GM18508 (cell line): Measurements from ENCODE around the gene OR1N1.
"Not testable (repeated sequence)": the region's sequence is repeated elsewhere in the genome, so short reads cannot be mapped to it uniquely, and the experiment has no call there.

ENCODE experiments used
- ATAC-seq: cut with Tn5 transposase; IDR thresholded peaks from one replicate; pipeline ENCODE4 v1.9.1; 2021; ENCODE audit warnings: moderate number of reproducible peaks; ENCODE audit not compliant: insufficient read depth, unreplicated experiment

Gene OR1N1, protein sequence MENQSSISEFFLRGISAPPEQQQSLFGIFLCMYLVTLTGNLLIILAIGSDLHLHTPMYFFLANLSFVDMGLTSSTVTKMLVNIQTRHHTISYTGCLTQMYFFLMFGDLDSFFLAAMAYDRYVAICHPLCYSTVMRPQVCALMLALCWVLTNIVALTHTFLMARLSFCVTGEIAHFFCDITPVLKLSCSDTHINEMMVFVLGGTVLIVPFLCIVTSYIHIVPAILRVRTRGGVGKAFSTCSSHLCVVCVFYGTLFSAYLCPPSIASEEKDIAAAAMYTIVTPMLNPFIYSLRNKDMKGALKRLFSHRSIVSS

DNA sequence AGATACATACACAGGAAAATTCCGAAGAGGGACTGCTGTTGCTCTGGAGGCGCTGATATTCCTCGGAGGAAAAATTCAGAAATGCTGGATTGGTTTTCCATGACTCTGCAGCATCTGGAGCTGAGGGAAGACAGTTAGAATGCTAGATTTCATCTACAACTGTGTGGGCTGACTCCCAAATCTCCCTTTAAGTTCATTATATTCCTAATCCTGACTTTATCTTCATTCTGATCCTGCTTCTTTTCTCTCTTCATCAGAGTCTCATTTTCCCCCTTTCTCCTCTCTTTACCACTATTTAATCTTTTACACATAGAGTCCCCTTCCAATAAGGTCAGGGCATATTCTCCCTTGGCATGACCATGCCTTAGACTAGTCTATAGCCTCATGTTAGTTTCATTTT is at the start of gene OR1N1:
OR1N1 (minus strand) TSS at position 101 of the 400 bp plus-strand sequence; CDS start at position 101, 0 bp downstream.
- ATAC-seq = no peak

DNA sequence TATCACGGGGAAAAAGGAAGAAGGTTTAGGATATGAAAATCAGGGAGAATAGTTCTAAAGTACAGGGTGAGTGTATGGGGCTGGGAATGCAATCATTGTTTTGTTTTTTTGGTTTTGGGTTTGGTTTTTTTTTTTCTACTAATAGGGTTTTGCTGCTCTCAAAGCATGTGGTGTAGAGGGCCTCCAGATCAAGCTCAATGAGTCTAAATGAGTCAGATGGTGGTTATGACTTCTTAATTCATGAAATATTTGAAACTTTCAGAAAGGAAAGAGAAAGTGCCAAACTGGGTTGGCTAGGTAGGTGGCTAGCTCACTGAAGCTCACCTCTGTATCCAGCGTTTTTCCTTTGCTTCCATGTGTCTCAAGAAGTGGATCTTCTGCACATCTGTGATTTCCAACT is 45.4 kb upstream of the OR1N1 start:
- no peak for ATAC-seq

DNA sequence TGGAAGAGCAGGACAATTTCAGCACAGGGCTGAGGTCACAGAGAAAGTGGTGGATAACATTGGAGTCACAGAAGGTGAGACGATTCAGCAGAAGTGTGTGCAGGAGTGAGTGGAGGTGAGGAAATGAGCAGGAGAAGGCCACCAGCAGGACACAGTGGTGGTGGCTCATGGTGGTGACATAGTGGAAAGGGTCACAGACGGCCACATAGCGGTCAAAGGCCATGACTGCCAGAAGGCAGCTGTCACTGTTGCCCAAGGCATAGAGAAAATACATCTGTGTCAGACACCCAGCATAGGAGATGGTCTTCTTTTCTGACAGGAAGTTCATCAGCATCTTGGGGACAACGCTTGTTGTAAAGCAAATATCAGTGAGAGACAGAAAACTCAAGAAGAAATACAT is 40.8 kb upstream of the OR1N1 start:
- ATAC-seq = no peak

DNA sequence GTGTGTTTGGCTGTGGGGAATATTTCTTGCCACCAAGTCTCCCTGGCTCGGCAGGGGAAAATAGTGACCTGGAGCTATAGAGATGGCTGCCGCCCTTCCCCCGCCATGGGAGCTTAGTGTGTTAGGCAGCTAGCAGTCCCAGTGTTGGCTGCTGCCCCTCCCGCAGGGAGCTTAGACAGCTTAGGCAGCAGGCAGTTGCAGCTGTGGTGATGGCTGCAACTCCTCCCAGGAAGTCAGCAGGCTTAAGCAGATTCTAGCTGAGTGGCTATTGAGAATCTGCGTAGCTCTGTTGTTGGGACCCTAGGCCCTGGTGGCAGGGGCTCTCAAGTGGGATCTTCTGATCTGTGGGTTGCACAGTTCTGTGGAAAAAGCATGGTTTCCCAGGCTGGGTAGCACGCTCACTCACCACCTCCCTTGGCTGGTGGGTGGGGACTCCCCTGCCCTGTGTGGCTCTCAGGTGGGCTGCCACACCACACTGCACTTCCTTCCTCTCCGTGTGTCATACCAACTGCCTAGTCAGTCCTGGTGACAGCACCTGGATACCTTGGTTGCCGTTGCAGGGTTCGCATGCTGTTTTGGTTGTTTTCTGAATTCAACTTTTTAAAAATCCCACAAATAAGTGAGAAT is 35.2 kb upstream of the OR1N1 start:
- ATAC-seq = no peak

DNA sequence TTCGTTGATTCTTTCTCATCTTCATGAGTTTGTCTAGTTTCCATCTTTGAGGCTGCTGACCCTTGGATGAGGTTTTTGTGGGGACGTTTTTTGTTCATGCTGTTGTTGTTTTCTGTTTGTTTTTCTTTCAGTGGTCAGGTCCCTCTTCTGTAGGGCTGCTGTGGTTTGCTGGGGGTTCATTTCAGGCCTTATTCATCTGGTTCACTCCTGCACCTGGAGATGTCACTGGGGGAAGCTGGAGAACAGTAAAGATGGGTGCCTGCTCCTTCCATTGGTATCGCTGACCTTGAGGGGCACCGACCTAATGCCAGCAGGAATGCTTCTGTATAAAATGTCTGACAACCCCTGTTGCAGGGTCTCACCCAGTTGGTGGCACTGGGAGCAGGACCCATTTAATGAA is 34.4 kb upstream of the OR1N1 start:
- ATAC-seq = no peak

DNA sequence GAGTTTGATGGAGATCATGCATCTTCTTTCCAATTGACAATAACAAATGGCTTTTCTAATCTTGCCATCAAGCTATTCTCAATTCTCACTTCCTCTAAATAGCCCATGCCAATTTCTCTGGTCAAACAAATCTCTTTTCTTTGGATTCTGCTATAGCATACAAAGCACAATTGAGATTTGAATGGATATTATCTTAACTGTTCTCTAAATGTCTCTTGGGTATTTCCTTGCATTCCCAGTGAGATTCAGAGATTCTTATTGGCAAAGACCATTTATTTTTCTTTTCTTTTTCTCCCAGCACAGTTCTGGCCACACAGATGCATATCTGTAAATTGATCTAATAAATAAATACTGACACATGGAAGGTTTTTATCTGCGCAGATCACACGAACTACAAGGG is 25.7 kb upstream of the OR1N1 start, which contains the start of gene OR1N2:
OR1N2 (plus strand) TSS at position 301 of the 400 bp plus-strand sequence. CDS start 100 bp downstream, outside the sequence.
- ATAC-seq = no peak

DNA sequence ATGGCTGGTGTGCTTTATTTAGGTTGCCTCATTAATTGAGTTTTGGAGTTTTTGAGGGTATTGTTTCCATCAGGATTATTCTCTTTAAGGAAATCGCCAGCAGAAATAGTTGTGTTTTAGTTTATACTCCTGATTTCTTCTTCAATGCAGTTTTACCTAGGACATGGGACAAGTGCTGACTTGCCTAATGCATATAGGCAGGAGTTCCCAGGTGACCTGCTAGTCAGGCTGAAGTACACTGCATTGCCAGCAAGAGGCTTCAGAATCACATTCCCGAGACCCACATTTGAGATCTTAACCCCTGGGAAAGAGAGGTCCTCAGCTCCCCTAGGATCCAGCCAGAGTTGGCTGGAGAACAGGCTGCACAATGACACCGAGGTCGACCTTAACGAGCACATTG is 24.3 kb upstream of the OR1N1 start:
- ATAC-seq = no peak

DNA sequence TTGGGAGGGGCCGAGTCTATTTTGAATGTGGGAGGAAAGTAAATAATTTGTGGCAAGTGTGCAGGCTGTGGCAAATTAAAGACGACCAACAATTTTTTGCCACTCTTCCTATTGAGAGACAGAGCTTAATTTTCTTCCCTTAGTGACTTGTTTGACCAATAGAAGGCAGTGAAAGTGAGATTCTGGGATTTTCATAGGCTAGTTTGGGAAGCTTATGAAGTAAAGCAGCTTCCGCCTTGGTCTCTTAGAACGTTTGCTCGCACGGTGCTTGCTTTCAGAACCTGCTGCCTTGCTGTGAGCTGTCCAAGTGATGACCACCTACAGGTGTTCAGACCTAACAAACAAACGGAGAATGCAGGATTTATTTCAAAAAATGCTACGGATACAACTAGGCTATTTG is 19.1 kb upstream of the OR1N1 start:
- no peak for ATAC-seq

DNA sequence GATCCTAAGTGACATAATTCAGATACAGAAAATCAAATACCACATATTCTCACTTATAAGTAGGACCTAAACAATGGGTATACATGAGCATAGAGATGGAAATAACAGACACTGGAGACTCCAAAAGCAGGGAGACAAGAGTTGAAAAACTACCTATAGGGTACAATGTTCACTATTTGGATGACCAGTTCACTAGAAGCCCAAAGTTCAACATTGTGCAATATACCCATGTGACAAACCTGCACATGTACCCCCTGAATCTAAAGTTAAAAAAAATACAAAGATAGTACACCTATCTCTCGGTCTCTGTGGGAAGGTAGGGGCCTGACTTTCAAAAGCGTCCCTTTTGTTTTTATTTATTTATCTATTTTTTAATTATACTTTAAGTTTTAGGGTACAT is 11.7 kb upstream of the OR1N1 start:
- no peak for ATAC-seq

DNA sequence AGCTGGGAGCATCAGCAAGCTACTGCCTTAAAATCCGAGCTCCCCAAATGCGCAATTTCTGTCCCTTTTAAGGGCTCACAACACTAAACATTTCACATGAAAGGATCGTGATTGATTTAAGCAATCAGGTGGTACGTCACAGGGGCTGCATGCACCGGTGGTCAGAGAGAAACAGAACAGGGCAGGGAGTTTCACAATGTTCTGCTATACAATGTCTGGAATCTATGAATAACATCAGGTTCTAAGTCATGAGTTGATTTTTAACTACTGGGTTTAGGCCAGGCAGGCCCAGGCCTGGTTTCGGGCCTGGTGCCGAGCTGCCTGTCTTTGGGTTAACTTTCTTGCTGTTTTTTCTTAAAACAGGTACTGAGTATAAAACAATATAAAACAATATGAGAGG is 10.0 kb upstream of the OR1N1 start:
- ATAC-seq = not testable (repeated sequence)

DNA sequence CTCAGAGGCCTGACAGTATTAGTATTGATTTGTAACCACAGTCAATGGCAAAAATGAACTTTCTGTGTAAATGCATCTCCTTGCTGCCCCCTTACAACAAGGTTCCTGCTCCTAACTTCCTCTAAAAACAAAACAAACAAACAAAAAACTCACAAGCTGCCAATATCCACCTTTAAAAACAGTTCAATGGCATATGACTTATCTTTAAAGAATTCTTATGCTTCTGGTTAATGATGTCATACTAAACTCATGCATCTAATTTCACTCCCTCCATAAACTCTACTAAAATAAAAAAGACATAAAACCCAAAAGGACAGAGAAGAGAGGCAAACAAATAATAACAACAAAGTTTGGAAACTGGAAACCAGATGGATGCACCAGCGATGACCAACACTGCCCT is 9.0 kb upstream of the OR1N1 start:
- no peak for ATAC-seq

DNA sequence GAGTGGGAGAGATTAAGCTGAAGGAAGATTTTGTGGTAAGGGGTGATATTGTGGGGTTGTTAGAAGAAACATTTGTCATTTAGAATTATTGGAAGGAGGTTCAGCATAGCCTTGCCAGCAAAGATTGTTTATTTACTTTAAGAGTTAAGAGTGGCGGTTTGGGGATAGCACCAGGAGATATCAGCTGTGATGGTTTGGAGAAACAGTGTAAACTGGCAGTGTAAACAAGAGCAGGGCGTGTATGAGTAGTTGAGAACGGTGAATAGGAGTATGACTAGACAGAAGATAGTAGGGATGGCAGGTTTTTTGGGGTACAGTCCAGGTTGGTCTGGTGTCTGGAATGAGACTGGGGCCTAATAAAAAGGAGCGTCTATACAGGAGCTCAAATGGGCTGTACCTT is 4.1 kb upstream of the OR1N1 start:
- ATAC-seq = not testable (repeated sequence)

DNA sequence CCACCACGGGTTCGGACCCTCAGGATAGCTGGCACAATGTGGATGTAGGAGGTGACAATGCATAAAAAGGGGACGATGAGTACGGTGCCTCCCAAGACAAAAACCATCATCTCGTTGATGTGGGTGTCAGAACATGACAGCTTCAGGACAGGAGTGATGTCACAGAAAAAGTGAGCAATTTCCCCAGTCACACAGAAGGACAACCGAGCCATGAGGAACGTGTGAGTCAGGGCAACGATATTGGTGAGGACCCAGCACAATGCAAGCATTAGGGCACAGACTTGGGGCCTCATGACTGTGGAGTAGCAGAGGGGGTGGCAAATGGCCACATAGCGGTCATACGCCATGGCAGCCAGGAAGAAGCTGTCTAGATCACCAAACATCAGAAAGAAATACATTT is 491 bp downstream of the OR1N1 start:
- ATAC-seq = no peak

DNA sequence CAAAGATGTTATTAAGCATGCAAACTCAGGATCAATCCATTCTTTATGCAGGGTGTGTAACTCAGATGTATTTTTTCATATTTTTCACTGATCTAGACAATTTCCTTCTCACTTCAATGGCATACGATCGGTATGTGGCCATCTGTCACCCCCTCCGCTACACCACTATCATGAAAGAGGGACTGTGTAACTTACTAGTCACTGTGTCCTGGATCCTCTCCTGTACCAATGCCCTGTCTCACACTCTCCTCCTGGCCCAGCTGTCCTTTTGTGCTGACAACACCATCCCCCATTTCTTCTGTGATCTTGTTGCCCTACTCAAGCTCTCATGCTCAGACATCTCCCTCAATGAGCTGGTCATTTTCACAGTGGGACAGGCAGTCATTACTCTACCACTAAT is 7.7 kb downstream of the OR1N1 start:
- no peak for ATAC-seq

DNA sequence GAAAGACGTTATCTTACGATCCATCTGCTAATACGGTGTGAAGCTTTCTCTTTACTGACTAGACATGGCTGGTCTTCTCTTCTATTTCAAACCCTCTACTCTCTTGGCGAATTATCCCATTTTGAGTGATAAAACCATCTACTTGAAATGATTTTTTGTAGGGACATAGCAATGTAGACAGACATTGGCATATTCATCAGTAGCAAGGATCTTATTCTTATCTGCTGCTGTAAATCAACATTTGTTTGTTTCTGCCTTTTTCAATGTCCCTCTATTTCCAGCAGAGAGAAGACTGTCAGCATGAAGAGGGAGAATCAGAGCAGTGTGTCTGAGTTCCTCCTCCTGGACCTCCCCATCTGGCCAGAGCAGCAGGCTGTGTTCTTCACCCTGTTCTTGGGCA is 8.3 kb downstream of the OR1N1 start, which contains the start of gene OR1J4:
OR1J4 (plus strand) TSS at position 301 of the 400 bp plus-strand sequence; CDS start at position 301, 0 bp downstream.
- no peak for ATAC-seq

DNA sequence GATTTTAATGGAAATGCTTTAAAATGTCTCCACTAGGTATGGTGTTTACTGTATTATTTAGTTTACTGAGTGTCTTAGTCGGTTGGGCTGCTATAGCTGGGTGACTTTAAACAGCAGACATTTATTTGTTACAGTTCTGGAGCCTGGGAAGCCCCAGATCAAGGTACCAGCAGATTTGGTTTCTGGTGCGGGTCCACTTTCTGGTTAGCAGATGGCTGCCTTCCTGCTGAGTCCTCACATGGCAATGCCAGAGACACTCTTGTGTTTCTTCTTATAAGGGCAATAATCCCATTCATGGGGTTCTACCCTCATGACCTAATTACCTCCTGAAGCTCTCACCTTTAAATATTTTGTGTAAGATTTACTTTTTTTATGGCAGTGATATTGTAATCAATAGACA is 8.9 kb downstream of the OR1N1 start:
- ATAC-seq = no peak

DNA sequence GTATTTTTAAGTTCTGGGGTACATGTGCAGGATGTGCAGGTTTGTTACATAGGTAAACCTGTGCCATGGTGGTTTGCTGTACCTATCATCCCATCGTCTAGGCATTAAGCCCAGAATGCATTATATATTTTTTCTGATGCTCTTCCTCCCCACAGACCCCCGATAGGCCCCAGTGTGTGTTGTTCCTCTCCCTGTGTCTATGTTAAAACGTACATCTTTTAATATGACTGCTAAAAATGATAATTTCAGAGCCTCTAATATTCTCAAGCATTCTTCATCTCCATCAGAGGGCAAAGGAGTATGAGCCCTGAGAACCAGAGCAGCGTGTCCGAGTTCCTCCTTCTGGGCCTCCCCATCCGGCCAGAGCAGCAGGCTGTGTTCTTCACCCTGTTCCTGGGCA is 16.6 kb downstream of the OR1N1 start, which contains the start of gene OR1J2:
OR1J2 (plus strand) TSS at position 301 of the 400 bp plus-strand sequence; CDS start at position 301, 0 bp downstream.
- no peak for ATAC-seq

DNA sequence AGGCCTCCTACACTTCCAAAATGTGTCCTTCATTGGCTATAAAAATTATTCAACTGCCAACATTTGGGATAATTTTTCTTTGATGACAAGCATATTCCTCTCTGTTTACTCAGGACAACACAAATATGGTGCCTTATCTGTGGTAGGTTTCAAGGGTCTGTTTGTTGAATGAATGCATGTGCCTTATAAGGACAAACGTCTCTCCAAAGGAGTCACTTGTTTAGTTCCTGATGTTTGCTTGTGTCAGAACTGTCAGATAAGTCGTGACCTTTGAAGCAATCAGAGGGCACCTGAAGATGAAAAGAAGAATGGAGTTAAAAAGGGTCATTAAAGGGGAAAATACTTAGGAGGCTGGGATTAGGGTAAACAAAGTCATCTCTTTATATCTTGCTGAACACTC is 20.1 kb downstream of the OR1N1 start:
- ATAC-seq = no peak

DNA sequence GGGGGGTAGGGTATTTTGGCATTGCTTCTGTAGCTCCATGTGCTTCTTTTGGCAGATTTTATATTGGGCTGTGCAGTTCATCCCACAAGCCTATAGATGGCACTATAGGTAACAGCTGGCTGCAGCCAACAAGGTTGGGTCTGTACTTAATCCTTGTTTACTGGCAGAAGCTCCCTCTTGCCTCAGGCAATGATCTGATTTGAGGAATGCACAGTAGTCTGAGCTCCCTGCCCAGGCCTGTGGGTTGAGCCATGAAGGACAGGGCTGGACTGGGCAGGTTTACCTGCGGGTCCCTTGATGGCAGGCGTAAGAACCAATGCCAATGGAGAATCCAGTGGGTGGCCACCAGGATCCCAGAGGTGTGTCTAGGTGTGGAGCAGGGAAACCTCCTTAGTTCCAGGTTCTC is 28.2 kb downstream of the OR1N1 start:
- ATAC-seq = no peak

DNA sequence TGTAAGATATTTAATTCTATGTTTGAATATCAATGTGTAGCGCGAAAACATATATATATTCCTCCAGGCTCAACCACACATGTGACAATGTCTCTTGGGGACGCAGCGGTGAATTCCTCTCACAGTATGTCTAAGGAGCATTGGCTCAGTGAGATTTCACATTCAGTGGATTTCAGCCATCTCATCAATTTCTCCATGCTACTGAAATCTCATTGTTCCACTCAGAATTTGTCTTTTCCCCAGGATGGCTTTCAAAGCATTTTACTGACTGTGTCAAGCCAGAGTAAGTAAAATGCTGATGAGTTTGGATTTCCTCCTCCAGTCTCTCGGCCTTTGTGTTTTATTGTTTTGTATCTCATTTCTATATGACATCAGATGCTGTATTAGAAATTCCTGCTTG is 48.0 kb downstream of the OR1N1 start:
- ATAC-seq = no peak

DNA sequence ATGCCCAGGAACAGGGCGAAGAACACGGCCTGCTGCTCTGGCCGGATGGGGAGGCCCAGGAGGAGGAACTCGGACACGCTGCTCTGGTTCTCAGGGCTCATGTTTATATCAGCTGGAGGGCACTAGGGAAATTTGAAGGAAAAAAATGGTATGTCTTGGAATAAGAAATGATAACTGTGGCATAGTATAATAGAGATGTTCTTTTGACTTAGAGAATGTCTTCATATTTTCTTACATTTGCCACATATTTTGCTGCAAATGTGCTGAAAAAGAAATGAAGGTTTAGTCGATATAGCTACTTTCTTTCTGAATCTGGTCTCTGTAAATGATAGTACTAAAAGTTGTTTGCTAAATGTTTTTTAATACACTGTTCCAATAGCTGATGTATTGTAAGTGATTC is 49.3 kb downstream of the OR1N1 start, which contains the start of gene OR1J1:
OR1J1 (minus strand) TSS at position 101 of the 400 bp plus-strand sequence; CDS start at position 101, 0 bp downstream.
- ATAC-seq = no peak

DNA sequence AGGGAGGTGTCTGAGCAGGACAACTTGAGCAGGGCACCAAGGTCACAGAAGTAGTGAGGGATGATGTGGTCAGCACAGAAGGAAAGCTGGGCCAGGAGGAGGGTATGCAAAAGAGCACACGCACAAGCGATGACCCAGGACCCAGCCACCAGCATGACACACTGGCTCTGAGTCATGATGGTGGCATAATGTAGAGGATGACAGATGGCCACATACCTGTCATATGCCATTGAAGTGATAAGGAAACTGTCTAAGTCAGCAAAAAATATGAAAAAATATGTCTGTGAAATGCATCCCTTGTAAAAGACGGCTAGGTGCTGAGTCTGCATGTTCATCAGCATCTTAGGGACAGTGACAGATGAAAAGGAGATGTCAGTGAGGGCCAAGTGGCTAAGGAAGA is 49.7 kb downstream of the OR1N1 start:
- no peak for ATAC-seq
